Urothelium cell line (cell line): ENCODE data around the gene ADAMTS2.

Source experiments
- DNase-seq: peaks from one replicate; pipeline ENCODE4 v3.0.0; 2011; ENCODE audit warnings: low spot score, mixed read lengths
- FAIRE-seq: peaks from 2 replicates; lab custom pipeline; 2011; peaks lifted over from hg19 to GRCh38; lab: Jason Lieb, UNC

Gene ADAMTS2

GRCh38 chr5:179207920-179208705 lies 137.1 kb downstream of the ADAMTS2 start:
- DNase-seq (no peak), FAIRE-seq (no peak)

- FAIRE-seq (no peak), DNase-seq (no peak)
Observed at GRCh38 chr5:179207470-179207869, 137.8 kb downstream of the ADAMTS2 start.

DNA sequence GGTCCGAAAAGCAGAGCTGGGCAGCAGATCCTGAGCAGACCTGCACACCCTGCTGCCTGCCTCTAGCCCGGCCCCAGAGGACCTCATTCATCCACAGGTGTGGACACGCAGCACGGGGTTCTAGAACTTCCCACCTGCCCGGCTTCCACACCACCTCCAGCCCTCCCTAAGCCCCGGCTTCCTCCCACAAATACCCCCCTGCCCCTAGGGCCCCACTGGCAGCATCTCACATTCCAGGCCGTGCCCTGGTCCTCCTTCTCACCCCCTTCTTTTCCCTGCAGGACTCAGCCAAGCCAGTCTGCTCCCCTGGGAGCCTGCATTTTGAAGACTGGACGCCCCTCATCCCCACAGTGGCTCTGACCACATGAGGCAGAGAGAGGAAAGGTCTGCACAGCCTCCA lies 138.9 kb downstream of the ADAMTS2 start:
- no peak for FAIRE-seq
- DNase-seq: no peak

- DNase-seq (no peak), FAIRE-seq (no peak)
Observed at GRCh38 chr5:179205277-179205676, 140.0 kb downstream of the ADAMTS2 start.

- FAIRE-seq (no peak), DNase-seq (no peak)
Observed at GRCh38 chr5:179204572-179204971, 140.7 kb downstream of the ADAMTS2 start.

GRCh38 chr5:179203248-179203647 lies 142.0 kb downstream of the ADAMTS2 start:
- FAIRE-seq: no peak

GRCh38 chr5:179201986-179202385 lies 143.3 kb downstream of the ADAMTS2 start:
- FAIRE-seq (no peak), DNase-seq (no peak)

More at GRCh38 chr5:179203248-179203647, 142.0 kb downstream of the ADAMTS2 start:
- no peak for DNase-seq

DNA sequence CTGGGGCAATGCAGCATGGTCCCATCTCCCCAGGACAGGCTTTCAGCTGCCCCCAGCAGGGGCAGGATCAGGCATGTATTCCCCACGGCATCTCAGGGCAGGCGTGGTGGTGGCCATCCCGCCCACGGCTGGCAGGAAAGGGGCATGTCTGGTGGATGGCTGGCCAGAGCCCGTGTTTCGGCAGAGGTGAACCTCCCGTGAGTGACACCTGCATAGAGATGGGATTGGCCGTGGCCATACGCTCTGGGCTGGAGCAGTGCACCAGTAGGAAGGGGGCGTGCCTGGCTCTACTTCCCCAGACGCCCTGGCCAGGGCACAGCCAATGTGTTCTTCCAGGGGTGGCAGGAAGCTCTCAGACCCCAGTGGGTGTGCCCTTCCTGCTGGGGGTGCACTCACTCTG lies 146.0 kb downstream of the ADAMTS2 start:
- FAIRE-seq (no peak), DNase-seq (no peak)

- FAIRE-seq: no peak
- no peak for DNase-seq
Observed at GRCh38 chr5:179198825-179199224, 146.4 kb downstream of the ADAMTS2 start.

DNA sequence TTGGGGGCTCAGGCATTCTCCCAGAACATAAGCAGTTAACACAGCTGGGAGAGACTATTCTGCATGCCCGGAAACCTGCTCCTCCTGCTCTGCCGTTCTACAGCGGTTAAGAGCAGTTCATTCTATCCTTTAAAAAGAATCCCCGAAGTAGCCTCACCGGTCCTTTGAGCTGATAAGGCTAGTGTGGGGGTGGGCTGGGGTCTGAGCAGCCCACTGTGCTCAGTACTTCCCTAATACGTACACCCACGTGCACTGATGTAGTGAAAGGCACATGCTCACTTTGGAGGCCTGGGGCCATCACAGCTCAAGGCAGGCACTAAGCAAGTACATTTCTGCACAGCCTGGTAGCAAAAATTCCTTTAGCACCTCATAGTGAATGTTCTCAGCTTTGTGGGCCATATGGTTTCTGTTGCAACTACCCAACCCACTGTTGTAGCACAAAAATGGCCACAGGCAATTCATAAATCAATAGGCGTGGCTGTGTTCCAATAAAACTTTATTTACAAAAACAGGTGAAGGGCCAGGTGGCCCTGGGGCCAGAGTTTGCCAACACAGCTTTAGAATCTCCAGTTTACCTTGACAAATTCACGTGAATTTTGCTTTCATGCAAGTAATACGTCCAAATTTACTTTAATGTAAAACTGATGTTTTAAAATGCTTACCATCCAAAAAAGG lies 148.7 kb downstream of the ADAMTS2 start:
- no peak for FAIRE-seq

GRCh38 chr5:179195561-179196404 lies 149.5 kb downstream of the ADAMTS2 start:
- FAIRE-seq (no peak), DNase-seq (no peak)

More for the DNA sequence above, 148.7 kb downstream of the ADAMTS2 start:
- DNase-seq: no peak

- FAIRE-seq: no peak
Observed at GRCh38 chr5:179194941-179195381, 150.3 kb downstream of the ADAMTS2 start.

GRCh38 chr5:179194201-179194910 lies 150.9 kb downstream of the ADAMTS2 start:
- DNase-seq (no peak), FAIRE-seq (no peak)

More at GRCh38 chr5:179194941-179195381, 150.3 kb downstream of the ADAMTS2 start:
- DNase-seq: no peak

- FAIRE-seq (no peak), DNase-seq (no peak)
Observed at GRCh38 chr5:179193746-179194145, 151.5 kb downstream of the ADAMTS2 start.

DNA sequence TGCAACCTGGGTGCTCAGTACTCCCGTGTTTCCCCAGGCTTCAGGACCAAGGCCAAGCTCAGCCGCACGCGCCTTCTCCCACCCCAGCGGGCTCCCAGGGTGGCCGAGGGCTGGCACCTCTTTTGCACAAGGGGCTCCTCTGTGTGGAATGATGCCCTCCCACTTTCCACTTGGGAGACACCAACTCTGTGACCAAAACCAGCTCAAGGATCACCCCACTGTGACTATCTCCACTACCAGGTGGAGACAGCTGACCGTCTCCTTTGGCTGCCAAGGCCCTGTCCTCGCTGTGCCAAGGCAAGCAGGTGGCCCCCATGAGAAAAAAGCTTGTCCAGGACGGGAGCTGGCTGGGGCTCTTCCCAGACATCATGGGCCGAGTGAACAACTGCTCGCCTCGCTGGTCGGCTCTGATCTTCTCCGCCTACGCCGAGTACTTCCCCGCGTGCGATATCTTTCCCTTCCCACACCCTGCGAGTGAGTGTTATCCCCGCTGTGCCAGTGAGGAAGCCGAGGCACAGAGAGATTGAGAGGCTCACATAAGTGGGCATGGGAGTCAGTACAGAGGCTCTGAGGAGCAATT lies 152.3 kb downstream of the ADAMTS2 start:
- DNase-seq (no peak), FAIRE-seq (no peak)

DNA sequence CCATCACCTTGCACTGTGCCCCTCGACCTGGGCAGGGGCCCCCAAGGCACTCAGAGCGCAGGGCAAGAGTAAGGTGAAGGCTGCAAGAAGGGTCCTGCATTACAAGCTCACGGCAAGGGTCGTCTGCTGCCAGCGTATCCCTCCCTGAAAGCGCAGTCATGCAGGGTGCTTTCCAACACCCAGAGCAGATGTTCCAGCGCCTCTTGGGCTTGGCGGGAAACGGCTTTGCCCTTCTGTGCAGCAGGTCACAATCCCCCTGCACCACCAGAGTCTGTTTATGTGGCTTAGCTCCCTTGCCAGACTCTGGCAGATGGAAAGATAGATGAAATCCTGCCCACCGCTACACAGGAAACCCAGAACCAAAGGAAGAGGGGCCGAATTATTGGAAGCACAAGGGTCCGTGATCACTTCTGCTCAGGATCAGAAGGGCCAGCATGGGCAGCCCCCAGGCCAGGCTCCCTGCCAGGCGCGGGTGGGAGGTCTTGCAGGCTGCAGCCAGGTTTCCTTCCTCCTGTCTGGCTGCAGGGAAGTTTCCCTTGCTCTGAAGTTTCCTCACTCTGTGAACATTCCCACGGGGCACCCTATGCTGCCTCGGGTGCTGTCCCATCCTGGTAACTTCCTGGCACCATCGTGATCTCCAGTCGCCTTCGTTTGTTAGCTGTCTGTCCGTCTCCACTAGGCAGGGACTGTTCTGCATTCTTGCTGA lies 152.9 kb downstream of the ADAMTS2 start:
- FAIRE-seq (no peak), DNase-seq (no peak)

- FAIRE-seq: no peak
- no peak for DNase-seq
Observed at GRCh38 chr5:179191506-179192184, 153.6 kb downstream of the ADAMTS2 start.

- DNase-seq (no peak), FAIRE-seq (no peak)
Observed at GRCh38 chr5:179190851-179191505, 154.3 kb downstream of the ADAMTS2 start.

DNA sequence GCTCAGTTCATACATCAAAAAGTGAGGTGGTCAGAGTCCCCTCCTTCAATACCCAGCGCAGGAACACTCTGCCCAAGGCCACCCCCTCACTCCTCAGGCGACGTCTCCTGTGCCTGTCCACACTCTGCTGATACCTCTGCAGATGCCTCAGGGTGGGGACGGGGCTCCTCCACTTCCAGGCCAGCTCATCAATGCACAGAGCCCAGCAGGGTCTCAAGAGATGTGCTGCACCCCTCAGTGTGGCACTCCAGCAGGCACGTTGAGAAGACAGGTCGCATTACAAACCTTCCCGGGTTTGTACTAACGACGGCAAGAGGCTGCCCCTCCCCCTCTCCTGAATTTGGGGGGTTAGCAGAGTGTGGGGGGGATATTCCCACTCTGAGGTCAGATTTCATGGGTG lies 156.6 kb downstream of the ADAMTS2 start:
- no peak for FAIRE-seq
- DNase-seq: no peak
